ENCODE results near the gene CXCL1.

DNA sequence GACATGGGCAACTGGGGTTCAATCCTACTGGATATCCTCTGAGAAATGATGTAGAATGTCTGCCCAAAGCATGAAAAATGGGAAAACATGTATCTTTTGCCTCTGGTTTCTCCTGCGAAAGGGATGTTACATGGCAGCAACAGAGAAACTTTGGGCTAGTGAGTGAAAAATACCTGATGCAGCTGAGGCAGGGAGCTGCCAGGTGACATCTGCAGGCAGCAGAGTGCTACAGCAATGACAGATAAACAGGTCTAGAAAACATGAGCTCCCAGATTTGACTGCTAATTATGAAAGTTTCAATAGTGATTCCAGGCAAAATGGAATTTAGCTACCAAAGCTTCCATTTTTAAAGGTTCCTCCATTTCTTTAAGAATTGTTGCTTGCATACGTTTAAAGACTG is 4.8 kb upstream of the CXCL1 start:
- TF ChIP-seq POLR2A (IDR thresholded peaks at IDR 0.05; ENCODE audit: low read depth, low read length) (no peak), TAF1 (IDR thresholded peaks at IDR 0.05; ENCODE audit: low read depth, low read length) (no peak), POLR2AphosphoS5 (IDR thresholded peaks at IDR 0.05; ENCODE audit: low read depth, low read length) (no peak), SPI1 (IDR thresholded peaks at IDR 0.05; ENCODE audit: low read depth, low read length) (no peak), POU2F2 (IDR thresholded peaks at IDR 0.05; ENCODE audit: low read depth, low read length) (no peak)

All from GM12891 (cell line).